Left hindlimb (tissue), 1 donor: ENCODE measurements around the gene CDX1.

Experiments
- DNase-seq: peaks from one replicate; pipeline ENCODE4 v3.0.0-alpha.2; 2018

The CDX1 gene

DNA sequence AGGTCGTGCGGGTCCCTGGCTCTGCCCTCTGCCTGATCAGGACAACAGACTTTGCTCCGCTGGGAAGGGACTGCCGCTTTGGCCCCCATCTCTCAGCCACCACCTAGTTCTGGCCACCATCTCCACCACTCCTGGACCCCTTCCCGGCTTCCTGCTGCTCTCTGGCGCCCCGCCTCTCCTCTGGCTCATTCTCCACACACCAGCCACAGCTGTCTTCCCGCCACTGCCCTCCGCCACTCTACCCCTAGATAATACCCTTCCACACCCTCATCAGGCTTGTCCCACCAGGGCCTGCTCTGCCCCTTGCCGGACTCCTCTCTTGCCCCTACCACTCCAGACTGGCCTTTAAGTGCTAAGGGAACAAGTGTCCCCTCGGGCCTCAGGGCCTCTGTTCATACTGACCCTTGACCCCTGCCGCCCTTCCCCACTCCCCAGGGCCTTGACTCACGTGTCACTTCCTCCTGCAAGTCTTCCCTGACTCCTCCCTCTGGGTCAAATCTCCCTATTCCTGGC lies 3.0 kb upstream of the CDX1 start:
- peak; percentile 80 for DNase-seq

DNA sequence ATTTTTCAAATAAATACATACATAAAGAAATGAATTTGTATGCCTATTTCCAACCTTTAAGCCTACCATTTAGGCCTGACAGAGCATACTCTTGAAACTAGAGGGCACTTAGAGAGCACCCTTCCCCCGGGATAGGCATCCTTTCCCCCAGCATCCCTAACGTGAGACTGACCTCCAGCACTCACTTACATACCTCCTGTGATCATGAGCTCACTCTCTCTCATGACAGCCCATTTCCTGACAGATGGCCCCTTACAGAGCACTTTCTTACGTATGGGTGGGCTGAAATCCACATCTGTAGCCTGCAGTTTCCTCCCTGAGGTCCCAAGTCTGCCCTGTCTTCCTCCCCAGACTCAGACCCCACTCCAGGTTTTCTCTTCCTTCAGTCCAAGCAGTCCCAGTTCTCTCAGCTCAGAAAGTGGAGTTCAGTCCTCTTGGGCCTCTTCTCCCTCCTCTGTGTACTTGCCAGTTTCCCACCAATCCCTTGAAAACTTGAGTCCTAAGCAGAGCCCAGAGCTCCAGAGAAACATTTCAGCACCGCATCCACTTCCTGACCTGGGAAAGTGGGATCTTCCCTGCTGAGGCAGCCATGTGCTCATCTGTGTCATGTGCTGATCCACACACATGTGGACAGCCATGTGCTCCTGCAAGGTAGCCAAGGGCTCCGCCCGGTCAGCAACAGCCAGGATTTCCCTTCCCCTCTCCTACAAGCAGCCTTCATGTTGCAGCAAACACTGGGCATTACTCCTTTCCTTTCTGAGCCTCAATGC lies 2.2 kb upstream of the CDX1 start:
- peak; percentile 76 for DNase-seq

DNA sequence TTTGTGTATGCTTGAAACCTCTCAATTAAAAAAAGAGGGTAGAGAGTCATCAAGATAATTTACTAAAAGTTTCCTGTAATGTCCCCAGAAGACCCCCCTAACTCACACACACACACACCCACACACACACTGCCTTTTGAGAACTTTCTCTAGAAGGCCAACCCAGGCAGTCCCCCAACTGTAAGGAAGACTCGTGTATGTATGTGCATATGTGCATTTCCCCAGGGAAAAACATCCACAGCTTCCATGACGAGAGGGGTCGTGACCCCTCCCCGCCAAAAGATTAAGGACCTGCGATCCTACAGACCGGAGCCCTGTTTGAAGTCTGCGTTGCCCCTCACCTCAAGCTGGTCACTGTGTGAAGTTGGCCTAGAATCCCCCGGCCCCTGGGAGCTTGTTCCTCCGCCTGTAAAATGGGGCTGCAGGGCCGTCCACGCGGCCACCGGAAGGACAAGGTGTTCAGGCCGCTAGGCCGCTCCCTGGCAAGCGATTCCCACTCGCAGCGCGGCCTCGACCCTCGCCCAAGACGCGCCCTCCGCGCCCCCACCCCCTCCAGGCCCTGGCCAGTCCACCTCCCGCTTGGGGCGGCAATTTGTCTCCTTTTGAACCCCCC lies 435 bp upstream of the CDX1 start:
- no peak for DNase-seq

- no peak for DNase-seq
Measured at GRCh38 chr5:150167512-150167850, 903 bp downstream of the CDX1 start.

GRCh38 chr5:150167908-150168307 lies 1.3 kb downstream of the CDX1 start:
- DNase-seq = no peak

DNA sequence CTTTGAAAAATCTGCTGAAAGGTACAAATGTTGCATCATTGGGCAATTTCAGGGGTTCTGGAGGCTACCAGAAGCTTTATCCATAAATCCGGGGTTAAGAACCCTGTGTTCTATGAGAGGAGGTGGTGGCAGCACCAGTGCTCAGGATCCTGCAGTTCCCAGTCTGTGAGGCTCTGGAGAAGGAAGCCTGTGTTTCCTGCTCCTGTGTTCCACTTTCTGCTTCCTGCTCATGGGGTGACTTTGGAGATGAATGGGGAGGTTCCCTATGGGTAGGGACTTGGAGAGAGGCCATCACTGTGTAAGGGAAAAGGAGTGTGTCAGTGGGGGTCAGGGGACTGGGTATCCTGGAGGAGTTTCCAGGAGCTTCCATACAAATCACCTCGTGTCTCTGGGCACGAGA lies 2.3 kb downstream of the CDX1 start:
- DNase-seq = no peak

DNA sequence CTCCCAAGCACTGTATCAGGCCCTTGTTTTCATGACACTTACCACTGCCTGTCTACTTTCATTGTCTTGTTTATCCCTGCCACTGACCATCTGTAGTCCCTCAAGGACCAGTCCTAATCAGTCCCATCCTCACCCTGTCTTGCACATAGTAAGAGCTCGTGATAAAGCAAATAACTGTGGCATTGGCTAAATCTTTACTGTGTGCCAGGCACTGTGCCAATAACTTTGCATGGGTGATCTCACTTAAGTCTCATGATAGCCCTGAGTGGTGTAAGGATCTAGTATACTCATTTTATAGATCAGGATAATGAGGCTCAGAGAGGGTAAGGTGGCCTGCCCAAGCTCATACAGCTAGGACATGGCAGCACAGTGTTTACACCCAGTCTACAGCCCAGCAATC lies 5.6 kb downstream of the CDX1 start:
- no peak for DNase-seq

GRCh38 chr5:150172556-150172955 lies 6.0 kb downstream of the CDX1 start:
- DNase-seq = no peak

- DNase-seq = no peak
Measured at GRCh38 chr5:150173161-150173560, 6.6 kb downstream of the CDX1 start.

DNA sequence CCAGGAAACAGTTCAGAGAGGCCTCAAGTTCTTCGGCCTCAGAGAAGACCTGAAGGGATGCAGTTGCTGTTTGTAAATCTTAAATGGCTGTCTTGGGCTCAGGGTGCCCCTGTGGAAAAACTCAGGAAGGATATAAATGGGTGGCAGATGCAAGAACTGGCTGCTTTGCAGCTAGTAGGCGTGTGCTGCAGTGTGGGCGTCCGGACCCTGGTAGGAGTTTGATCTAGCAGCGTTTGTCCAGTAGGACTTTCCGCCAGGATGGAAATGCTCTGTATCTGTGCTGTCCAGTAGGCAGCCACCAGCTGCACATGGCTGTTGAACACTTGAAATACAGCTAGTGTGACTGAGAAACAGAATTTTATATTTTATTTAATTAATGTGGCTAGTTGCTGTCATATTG lies 7.7 kb downstream of the CDX1 start:
- DNase-seq = no peak

- DNase-seq = no peak
Measured at GRCh38 chr5:150175076-150175475, 8.5 kb downstream of the CDX1 start.

DNA sequence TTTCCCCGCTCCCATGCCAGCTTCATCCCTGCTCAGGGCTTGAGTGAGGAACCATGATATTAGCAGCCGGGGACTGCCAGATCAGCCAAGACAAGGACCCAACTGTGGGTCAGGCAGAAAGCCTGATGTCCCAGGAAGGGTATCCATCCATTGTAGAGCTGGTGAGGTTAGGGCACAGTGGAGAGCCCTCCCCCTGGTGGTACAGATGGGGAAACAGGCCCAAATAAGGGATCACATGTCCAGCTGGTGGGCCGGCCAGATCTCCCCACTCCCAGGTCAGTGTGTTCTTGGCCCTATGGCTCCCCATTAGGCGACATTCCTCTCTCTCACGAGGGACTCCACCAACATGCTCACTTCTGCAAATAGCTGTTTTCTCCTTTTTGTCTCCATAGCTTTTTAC lies 9.0 kb downstream of the CDX1 start:
- no peak for DNase-seq

DNA sequence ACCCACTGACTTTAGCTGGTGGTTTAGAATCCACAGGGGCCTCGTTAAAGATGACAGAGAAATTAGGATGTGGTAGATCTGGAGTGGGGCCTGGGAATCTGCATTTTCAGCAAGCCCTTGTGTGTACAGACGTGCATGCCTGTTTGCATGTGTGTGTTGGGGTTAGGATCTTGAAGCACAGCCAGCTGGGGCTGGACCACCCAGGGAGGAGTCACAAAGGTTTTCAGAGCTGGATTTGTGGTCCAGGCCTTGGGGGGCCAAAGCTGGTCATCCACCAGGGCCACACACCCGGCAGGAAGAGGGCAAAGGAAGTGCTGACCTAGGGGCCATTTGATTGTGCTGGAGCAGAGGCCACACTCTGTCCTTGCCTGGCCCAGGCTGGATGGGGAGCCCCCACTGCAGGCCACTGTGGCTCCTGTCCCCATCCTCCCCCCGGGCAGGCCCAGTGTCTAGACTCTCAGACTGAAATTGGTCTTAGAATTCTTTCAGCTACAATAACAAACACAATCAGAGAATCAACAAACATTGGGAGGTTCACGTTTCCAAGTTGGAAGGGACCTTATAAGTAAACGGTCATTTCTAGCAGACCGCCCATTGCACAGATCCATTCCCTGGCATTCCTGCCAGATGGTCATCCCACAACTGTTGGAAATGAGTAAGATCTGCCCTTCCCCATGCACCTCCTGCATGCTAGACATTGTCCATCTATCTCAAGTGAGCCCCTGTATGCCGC lies 10.3 kb downstream of the CDX1 start:
- no peak for DNase-seq

DNA sequence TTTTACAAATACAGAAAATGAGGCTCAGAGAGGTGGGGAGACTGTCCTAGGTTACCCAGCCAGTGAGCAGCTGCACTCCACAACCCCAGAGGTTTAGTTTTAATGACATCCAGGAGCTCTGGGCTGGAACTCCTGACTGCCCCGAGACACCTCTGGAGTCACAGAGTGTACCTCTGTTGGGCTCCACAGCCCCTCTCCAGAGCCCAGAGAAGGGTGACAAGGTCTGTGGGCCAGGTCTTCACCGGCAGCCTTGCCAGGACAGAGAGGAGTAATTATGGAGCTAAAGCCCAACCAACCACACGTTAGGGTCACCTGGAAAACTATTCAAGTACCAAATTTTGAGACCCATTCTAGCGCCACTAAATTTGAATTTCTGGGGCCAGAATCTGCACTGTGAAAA lies 11.1 kb downstream of the CDX1 start:
- DNase-seq = no peak

DNA sequence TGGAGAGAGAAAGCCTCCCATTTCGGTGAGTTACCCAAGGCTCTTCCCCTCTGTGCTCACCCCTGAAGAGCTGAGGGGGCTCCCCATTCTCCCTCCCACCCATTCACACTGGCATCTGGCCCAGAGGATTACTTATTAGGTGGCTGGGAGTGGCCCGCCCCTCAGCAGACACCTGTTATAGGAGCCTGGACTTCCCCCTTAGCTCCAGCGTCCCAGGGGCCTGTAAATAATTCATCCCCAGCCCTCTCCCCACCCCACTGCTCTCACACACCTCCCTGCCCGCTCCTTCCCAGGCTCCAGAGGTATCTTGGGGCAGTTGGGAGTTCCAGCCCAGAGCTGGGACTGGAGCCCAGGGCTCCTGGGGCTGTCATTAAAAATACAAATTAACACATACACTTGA lies 11.7 kb downstream of the CDX1 start:
- no peak for DNase-seq

DNA sequence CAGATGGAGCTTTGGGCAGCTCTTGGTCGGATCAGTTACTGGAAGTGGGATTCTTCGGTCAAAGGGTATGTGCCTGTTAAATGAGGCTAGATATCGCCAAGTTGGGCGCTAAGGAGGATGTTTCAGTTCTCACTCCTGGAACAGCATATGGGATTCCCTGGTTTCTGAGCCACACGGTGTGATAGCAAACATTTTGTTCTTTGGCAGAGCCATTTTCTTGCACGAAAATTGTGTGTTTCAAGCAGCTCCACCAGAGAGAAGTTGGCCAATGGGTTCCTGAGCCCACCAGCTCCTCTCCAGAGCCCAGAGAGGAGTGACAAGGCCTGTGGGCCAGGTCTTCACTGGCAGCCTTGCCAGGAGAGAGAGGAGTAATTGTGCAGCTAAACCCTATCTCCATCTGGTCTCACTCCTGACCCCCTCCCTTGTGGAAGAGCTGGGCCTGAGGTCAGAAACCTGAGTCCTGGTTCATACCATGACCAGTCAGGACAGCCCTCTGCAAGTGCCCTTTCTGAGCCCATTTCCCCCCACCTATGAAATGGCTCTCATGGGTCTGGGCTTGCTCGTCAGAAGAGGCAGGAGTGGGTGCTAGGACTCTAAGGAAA lies 12.5 kb downstream of the CDX1 start:
- DNase-seq = no peak

DNA sequence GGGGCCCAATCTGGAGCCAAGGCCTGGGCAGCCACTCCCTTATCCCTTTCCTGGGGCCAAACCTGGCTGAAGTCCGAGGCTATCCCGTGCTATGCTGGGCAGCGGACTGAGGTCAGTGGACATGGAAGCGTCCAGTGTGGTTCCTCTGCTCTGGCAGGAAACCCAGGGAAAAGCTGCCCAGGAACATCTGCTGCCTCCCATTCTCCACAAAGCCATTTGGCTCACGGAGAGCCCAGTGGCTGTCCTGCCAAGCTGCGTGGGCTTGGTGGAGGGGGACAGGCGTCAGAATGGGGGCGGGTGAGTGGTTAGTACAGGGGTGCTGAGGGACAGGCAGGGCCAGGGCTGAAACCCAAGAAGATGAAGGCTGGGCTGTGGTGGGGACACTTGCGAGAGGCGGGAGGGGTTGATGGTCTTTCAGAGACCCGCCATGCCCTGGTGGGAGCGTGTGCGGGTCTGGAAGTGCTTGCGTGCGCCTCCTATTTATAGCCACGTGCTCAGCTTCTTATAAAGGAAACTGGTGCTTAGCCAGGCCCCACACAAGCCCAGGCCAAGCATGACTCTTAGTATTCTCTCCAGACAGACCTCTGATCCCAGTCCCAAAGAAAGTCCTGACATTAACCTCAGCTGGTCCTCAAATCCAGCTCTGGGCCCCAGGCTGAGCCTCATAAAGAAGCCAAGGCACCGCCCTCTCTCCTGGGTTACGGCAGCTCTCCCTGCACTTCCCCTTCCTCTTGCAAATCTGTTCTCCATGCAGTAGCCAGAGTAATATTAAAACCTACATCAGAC lies 13.9 kb downstream of the CDX1 start:
- peak; percentile 90 for DNase-seq

DNA sequence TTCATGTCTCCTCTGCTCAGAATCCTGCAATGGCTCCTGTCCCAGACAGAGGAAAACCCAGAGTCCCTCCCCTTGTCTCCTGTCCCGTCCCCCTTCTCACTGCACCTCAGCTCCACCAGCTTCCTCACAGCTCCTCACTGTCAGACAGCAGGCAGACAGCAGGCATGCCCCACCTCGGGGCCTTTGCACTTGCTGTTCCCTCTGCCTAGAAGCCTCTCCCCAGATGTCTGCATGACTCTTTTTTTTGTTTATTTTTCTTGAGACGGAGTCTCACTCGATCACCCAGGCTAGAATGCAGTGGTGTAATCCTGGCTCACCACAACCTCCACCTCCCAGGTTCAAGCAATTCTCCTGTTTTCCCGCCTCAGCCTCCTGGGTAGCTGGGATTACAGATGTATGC lies 14.4 kb downstream of the CDX1 start:
- no peak for DNase-seq

DNA sequence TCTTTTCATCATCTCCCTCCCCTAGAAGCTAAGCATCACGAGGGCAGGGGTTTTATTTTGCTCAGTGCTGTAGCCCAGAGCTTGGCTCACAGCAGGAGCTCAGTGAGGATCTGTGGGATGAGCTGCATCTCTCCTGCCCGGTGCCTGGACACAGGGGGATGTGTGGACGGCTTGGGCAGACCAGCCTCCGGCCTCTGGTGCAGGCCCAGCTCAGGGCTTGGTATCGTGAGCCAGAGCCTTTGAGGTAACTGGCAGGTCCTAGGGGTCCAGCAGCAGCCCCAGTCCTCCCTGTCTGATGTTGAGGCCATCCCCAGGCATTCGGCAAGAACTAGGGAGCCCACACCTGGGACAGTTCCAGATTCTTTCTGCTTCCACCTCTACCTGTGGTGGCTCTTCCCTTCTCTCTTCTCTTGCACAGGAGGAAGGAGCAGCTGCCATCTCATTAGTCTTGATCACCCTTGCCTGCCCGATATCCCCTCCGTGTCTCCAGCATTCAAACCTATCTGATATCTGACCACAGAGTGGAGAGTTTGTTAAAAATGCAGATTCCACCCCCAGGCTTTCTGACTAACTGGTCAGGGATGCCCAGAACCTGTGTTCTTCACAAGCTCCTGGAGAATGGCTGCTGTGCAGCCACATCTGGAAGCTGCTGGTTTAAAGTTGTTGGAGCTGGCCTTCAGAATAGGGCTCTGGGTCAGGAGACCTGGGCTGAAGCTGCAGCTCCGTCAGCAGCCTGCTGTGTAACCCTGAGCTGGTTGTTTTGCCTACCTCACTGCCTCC lies 15.4 kb downstream of the CDX1 start:
- no peak for DNase-seq

GRCh38 chr5:150182774-150183173 lies 16.2 kb downstream of the CDX1 start:
- DNase-seq = no peak

- DNase-seq = no peak
Measured at GRCh38 chr5:150183436-150183835, 16.9 kb downstream of the CDX1 start.

GRCh38 chr5:150184006-150184405 lies 17.4 kb downstream of the CDX1 start:
- DNase-seq = no peak
